ENCODE results near the gene ASGR2.
"Not testable (repeated sequence)": the region's sequence is repeated elsewhere in the genome, so short reads cannot be mapped to it uniquely, and the experiment has no call there.

The ASGR2 gene

GRCh38 chr17:7114241-7114874, at the start of gene ASGR2:
TSS of gene ASGR2 (minus strand) at chr17:7114822. CDS start at chr17:7114240, 582 bp downstream.
- in situ Hi-C loops (cut with HindIII; ENCODE audit: low pct_unique_long_range_greater_than_20kb, low sequenced_read_pairs): no loop called here
- no peak for TF ChIP-seq JUND (IDR thresholded peaks at IDR 0.05; ENCODE audit: low read depth)
- no peak for DNase-seq (ENCODE audit: low read depth in 1 of 2, low spot score in 1 of 2)

- in situ Hi-C loops (cut with HindIII; ENCODE audit: low pct_unique_long_range_greater_than_20kb, low sequenced_read_pairs): not testable (repeated sequence)
These were observed 44.9 kb upstream of the ASGR2 start for GRCh38 chr17:7159571-7159970.

DNA sequence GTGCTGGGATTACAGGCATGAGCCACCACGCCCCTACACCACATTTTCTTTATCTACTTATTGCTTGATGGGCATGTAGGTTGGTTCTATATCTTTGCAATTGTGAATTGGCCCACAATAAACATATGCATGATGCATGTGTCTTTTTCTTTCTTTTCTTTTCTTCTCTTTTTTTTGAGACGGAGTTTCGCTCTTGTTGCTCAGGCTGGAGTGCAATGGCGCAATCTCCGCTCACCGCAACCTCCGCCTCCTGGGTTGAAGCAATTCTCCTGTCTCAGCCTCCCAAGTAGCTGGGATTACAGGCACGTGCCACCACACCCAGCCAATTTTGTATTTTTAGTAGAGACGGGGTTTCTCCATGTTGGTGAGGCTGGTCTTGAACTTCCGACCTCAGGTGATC, 43.8 kb upstream of the ASGR2 start:
- DNase-seq (ENCODE audit: low read depth in 1 of 2, low spot score in 1 of 2); in situ Hi-C loops (cut with HindIII; ENCODE audit: low pct_unique_long_range_greater_than_20kb, low sequenced_read_pairs): not testable (repeated sequence)

More at GRCh38 chr17:7159571-7159970, 44.9 kb upstream of the ASGR2 start:
- DNase-seq (ENCODE audit: low read depth in 1 of 2, low spot score in 1 of 2): not testable (repeated sequence)

GRCh38 chr17:7156342-7156940, 41.8 kb upstream of the ASGR2 start:
- no peak for DNase-seq (ENCODE audit: low read depth in 1 of 2, low spot score in 1 of 2)
- no peak for TF ChIP-seq JUND (IDR thresholded peaks at IDR 0.05; ENCODE audit: low read depth)
- in situ Hi-C loops (cut with HindIII; ENCODE audit: low pct_unique_long_range_greater_than_20kb, low sequenced_read_pairs): no loop called here

- no peak for TF ChIP-seq JUND (IDR thresholded peaks at IDR 0.05; ENCODE audit: low read depth)
- in situ Hi-C loops (cut with HindIII; ENCODE audit: low pct_unique_long_range_greater_than_20kb, low sequenced_read_pairs): no loop called here
- DNase-seq (ENCODE audit: low read depth in 1 of 2, low spot score in 1 of 2): no peak
These were observed 33.1 kb upstream of the ASGR2 start for GRCh38 chr17:7147772-7148171.

DNA sequence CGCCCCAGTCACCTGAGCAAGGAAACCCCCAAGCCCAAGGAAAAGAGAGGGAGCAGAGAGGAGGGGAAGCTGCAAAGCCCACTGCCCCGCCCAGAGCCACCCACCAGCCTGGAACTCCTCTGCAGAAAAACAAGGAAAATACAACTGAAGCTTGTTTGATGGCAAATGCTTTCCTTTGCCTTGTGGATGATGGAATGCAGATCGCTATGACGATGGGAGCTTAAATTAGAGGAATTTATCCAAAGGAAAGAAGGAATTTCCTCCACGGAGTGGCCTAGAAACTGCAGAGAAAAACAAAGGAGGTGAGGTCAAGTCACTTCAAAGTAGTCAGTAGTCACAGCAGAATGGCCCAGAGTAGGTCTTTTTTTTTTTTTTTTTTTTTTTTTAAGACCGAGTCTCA, 31.5 kb upstream of the ASGR2 start:
- in situ Hi-C loops (cut with HindIII; ENCODE audit: low pct_unique_long_range_greater_than_20kb, low sequenced_read_pairs): no loop called here
- no peak for TF ChIP-seq JUND (IDR thresholded peaks at IDR 0.05; ENCODE audit: low read depth)
- DNase-seq (ENCODE audit: low read depth in 1 of 2, low spot score in 1 of 2): no peak

DNA sequence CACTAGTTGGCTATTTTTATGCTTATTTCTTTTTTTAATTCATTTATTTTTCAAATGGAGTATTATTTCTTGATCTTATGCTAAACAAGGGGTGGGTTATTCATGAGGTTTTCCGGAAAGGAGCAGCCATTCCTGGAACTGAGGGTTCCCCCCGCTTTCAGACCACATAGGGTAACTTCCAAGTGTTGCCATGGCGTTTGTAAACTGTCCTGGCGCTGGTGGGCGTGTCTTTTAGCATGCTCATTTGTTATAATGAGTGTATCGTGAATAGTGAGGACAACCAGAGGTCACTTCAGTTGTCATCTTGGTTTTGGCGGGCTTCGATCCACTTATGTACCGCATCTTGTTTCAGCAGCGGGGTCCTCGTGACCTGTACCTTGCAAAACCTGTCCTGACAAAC, 29.6 kb upstream of the ASGR2 start:
- in situ Hi-C loops (cut with HindIII; ENCODE audit: low pct_unique_long_range_greater_than_20kb, low sequenced_read_pairs): no loop called here
- DNase-seq (ENCODE audit: low read depth in 1 of 2, low spot score in 1 of 2): no peak
- no peak for TF ChIP-seq JUND (IDR thresholded peaks at IDR 0.05; ENCODE audit: low read depth)

DNA sequence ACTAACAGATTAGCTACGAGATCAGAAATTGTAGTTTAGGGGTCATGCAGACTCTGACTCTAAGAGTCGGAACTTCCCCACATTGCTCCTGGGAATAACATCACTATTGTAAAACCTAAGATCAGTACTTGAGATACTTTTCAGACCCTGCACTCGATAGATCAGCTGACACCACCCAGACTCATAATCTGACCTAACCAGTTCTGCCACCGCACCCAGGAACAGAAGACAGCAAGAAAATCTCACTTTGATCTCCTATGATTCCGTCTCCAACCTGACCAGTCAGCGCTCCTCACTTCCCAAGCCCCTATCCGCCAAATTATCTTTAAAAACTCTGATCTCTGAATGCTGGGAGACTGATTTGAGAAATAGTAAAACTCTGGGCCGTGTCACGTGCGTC, 27.2 kb upstream of the ASGR2 start:
- DNase-seq (ENCODE audit: low read depth in 1 of 2, low spot score in 1 of 2): peak in 1 of 2 experiments; percentile 42
- no peak for TF ChIP-seq JUND (IDR thresholded peaks at IDR 0.05; ENCODE audit: low read depth)
- in situ Hi-C loops (cut with HindIII; ENCODE audit: low pct_unique_long_range_greater_than_20kb, low sequenced_read_pairs): no loop called here

DNA sequence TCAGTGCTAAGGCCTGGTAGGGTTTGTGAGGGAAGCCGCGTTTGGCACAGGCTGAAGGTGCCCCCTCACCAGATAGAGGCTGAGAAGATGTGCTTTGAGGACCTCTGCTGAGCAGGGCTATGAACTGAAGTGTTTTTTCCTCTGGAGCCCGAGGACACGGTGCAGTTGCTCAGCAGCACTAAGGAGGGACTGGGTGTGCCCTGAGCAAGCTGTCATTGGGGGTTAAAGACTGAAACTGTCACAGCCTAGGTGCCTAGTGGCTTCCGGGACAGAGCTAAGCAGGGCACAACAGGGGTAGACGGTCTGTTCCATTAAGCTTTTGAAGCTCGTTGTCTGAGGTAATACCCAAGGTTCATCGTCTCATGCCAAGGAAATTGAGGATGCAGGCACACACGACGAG, 24.8 kb upstream of the ASGR2 start:
- in situ Hi-C loops (cut with HindIII; ENCODE audit: low pct_unique_long_range_greater_than_20kb, low sequenced_read_pairs): no loop called here
- DNase-seq (ENCODE audit: low read depth in 1 of 2, low spot score in 1 of 2): no peak
- no peak for TF ChIP-seq JUND (IDR thresholded peaks at IDR 0.05; ENCODE audit: low read depth)

DNA sequence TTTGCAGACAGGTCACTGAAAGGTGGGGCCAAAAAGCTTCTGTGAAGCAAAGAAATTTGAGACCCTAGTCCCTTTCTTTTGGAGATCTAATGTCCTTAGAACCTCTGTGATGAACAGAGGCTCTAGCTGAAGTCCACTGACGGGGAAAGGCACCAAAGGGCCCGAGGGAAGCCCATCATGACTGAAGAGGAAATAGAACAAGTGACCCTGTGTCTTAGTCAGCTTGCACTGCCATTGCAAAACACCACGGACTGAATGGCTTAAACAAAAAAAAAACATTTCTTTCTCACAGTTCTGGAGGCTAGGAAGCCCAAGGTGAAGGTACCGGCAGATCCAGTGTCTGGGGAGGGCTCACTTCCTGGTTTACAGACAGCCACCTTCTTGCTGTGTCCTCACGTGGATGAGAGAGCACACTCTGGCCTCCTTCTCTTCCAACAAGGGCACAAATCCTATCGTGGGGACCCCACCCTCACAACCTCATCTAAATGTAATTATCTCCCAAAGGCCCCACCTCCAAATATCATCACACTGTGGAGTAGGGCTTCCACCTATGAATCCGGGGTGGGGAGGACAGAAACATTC, 24.3 kb upstream of the ASGR2 start:
- TF ChIP-seq JUND (IDR thresholded peaks at IDR 0.05; ENCODE audit: low read depth): no peak
- in situ Hi-C loops (cut with HindIII; ENCODE audit: low pct_unique_long_range_greater_than_20kb, low sequenced_read_pairs): no loop called here
- DNase-seq (ENCODE audit: low read depth in 1 of 2, low spot score in 1 of 2): no peak

GRCh38 chr17:7137171-7137943, 22.7 kb upstream of the ASGR2 start:
- TF ChIP-seq JUND (IDR thresholded peaks at IDR 0.05; ENCODE audit: low read depth): no peak
- DNase-seq (ENCODE audit: low read depth in 1 of 2, low spot score in 1 of 2): no peak
- in situ Hi-C loops (cut with HindIII; ENCODE audit: low pct_unique_long_range_greater_than_20kb, low sequenced_read_pairs): no loop called here

GRCh38 chr17:7136266-7136877, 21.8 kb upstream of the ASGR2 start:
- in situ Hi-C loops (cut with HindIII; ENCODE audit: low pct_unique_long_range_greater_than_20kb, low sequenced_read_pairs): no loop called here
- DNase-seq (ENCODE audit: low read depth in 1 of 2, low spot score in 1 of 2): peak; percentile 16 to 64
- TF ChIP-seq JUND (IDR thresholded peaks at IDR 0.05; ENCODE audit: low read depth): no peak
